GM12874 (cell line): ENCODE data around the gene CMIP.

ENCODE experiments used
- TF ChIP-seq, protein P1 (sequence below): IDR thresholded peaks from 2 replicates; pipeline ENCODE4 v1.5.1; 2011; ENCODE audit warnings: low read depth, mild to moderate bottlenecking, control low read depth, low read length, moderate library complexity; ENCODE audit not compliant: insufficient read depth

Gene CMIP

DNA sequence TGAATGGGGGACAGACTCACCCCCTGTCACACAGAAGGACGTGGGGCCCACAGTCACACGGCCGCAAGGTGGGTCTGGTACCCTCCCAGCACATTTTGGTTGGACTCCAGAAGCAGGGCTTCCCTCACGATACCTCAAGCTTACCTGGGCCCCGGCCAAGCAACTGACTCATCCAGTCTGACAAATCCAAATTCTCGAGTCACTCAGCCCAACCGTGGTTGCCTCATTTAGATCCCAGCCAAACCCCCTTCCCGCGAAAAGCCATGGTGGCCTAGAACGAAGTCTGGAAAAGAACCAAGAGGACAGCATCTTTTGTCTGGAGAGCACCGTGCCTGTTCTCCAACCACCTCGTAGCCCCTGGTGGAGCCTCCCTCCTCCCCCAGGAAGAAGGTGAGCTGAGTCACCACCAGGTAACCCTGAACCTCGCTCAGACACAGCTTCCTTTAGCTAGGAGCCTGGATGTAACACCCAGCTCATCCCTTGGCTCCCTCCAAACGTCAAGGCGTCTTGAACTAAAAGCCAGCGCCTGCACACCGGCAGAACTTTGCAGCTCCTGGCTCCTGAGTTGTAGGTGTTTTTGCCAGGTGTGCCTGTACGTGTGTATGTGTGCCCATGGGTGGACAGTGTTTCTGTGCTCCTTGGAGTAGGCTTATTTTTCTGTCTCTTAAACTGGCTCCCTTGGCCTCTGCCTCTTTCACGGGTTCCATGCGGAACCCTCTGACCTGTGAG is 78.9 kb downstream of the CMIP start:
- TF ChIP-seq, protein P1, sequence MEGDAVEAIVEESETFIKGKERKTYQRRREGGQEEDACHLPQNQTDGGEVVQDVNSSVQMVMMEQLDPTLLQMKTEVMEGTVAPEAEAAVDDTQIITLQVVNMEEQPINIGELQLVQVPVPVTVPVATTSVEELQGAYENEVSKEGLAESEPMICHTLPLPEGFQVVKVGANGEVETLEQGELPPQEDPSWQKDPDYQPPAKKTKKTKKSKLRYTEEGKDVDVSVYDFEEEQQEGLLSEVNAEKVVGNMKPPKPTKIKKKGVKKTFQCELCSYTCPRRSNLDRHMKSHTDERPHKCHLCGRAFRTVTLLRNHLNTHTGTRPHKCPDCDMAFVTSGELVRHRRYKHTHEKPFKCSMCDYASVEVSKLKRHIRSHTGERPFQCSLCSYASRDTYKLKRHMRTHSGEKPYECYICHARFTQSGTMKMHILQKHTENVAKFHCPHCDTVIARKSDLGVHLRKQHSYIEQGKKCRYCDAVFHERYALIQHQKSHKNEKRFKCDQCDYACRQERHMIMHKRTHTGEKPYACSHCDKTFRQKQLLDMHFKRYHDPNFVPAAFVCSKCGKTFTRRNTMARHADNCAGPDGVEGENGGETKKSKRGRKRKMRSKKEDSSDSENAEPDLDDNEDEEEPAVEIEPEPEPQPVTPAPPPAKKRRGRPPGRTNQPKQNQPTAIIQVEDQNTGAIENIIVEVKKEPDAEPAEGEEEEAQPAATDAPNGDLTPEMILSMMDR, result no peak

DNA sequence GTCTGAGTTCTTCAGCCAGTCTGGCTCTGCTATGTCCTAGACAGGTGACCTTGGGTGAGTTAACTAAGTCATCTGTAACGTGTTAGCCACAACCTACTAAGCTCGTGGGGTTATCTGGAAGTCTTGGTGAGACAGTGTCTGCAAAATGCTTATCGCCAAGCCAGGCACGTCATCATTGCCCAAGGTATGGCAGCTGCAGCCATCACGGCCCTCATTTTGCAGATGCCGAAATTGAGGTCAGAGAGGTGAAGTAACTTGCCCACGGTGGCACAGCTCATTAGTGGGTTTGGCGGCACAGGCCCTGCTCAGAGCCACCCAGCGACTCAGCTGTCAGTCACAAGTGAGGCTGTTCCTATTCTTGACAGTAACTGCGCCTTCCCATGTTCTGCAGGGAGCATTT is 79.8 kb downstream of the CMIP start:
- TF ChIP-seq, protein P1, result no peak

DNA sequence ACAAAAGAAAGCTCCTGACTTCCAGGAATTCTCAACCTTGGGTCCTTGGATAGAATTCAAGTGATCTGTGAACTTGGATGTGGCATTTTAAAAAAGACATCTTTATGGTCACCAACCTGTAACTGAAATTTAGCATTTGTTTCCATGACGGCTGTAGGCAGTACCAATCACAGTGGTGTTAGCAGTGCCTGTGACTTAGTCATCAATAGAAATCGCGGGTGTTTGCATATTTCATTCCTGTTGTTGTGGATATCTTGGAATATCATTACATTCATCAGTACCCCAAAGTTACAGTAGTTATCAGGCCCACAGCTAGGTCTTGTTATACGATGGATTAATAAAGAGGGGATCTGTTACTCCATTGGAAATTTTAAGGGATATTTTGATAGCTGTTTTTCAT is 81.6 kb downstream of the CMIP start:
- TF ChIP-seq, protein P1, result no peak

DNA sequence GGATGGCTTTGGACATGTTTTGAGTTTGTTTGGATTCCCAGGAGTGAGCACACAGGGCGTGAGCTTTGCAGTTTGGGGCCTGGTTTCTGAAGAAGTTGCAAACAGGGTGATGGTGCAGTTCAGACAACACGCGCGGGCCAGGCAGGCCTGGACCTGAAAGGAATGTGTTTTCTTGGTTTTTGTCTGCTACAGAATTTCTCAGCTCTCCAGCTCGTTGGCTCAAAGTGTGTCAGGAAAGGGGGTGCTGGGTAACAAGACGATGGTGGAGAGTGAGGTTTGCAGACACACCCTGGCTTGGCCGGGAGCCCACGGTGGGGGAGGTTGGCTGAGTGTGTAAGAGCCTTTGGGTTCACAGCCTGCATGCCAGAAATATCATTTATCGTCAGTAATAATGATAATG is 82.3 kb downstream of the CMIP start:
- TF ChIP-seq, protein P1, result no peak

DNA sequence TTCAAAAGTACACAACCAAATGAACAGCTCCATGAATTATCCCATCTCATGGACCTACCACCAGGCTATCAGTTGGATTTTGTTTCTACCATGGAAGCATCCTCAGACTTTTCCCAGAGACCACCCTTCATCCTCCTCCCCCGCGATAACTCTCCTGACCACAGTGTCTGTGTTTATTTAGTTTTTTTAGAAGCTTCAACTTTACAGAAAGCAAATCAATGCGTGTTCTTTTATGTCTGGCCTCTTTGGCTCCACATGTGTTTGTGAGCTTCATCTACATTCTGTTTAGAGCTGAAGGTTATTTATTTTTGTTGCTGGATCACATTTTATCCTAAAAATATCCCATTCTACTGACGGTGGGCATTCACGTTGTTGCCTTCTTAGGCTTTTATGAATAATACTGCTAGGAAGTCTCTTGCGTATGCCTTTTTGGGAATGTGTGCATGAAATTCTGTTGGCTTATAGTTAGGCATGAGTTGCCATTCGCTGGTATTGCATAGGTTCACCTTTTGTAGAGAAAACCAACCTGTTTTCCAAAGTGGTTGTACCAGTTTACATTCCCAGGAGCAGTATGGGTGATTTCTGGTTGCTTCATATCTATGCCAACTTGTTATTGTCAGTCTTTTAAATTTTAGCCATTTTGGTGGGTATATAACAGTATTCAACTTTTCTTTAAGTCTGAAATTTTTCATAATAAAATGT is 83.0 kb downstream of the CMIP start:
- TF ChIP-seq, protein P1, result no peak

DNA sequence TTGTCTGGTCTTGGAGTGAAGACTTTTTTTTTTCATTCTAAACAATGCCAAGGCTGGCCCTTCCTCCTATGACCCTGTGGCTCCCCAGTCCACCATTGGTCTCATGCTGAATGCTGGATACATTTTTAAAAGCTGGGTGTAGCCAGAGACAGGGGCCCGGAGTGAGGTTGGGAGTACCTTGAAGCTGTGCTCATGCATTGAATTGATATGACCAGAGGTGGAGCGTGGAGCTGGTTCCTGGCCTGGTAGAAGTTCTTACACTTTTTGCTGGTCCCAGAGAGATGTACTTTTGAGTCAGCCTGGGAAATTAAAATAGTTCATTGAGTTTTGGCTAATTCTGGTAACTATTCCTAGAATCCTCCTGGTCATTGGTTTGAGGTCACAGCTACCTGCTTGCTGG is 83.6 kb downstream of the CMIP start:
- TF ChIP-seq, protein P1, result no peak

DNA sequence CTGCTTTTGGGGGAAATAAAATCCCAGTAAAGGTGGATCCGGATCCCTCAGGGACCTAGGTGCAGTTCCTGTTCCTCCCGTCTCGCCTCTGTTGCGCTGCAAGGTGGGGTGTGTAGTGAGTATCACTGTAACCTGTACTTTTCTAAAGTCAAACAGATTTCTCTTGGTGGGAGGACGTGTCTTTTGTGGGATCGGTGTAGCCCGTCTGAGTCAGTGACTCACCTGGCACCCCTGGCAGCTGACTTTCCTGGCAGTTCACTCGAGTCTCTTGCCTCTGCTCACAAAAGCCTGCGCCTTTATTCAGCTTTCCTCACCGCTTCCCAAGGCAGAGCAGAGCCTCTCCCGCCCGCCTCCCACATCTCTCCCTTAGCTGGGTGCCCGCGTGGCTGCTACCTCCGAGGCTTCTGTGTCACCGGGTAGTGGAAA is 85.7 kb downstream of the CMIP start:
- TF ChIP-seq, protein P1, result no peak
